DMS53 treated with DMSO at 0.1 percent for 48 hours (cell line): ENCODE results near the gene CCNI.
"Not testable (repeated sequence)": the region's sequence is repeated elsewhere in the genome, so short reads cannot be mapped to it uniquely, and the experiment has no call there.

Experiments
- DNase-seq: peaks from one replicate; lab custom pipeline; 2025; ENCODE audit not compliant: unreplicated experiment; lab: John Stamatoyannopoulos, UW

The CCNI gene

DNA sequence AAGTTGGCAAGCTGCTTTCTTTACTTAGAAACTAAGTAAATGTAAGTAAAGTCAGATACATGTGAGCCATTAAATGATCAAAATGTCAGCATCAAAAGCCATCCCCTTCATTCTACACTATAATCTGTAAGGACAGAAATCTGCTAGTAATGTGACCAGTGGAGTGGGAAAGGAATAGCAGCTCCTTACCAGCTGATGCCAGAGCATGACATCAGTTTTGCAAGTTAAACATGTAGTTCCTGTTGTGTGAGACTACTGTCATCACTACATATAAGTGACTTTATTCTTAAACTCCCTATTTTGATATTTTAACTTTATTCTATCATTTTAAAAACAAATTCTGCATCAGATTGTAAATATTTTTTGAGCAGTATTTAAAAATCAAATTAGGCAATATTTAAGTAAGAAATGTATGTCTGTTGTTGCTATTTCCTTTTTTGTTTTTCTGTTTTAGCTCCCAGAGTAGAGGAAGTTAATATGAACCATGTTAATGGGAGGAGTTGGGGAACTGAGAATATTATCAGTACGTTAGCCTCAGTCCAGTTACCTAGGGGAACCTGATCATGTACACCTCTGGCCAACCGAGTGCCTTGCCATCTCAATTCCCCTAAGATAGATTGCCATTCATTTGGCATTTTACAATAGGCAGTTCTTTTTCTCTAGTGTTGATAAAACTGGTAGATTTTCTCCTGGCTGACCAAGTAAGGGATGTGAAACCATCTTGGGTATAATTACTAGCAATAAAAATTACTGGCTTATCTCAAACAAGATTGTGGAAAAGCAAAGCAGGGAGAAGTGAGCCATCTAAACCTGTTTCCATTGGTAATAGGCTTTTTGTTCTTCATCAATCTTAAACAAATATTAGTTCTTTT is 34.7 kb downstream of the CCNI start:
- DNase-seq, result no peak

DNA sequence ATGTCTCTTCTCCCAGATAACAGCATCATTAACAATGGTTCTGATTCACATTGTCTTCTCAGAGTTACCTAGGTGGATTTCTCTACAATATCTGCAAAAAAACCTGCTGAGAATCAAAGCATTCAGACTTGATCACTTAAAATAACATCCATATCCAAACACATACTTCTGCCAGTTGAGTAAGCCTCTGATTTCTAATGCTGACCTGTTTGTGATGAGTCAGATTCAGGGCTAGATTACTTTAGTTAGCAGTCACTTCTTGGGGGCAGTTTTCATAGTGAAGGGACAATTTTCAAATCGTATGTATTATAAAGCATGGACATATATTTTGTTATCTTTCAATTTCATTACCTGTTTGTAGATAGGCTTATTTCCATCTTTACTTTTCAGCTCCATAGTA is 35.5 kb downstream of the CCNI start:
- no peak for DNase-seq

DNA sequence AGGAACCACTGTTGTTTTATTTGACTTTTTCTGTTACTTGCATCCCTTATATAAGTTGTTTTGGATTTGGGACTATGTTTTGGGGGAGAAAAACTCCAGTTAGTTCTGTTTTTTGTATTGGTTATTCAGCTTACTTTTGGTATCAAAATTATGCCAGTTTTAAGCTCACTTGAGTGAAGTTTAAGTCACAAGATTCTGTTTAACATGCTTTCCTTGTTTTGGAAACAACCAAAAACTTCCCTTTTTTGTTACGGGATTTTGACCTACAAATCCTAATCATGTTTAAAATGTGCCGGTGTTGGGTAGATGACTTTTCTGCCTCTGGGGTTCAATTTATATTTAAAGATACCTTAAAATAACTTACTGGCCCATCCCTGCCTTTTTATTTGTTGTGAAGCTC is 36.0 kb downstream of the CCNI start:
- no peak for DNase-seq

GRCh38 chr4:77037736-77038135 is 38.1 kb downstream of the CCNI start:
- no peak for DNase-seq

GRCh38 chr4:77037168-77037567 is 38.6 kb downstream of the CCNI start:
- not testable (repeated sequence) for DNase-seq

GRCh38 chr4:77036206-77036605 is 39.6 kb downstream of the CCNI start:
- no peak for DNase-seq

GRCh38 chr4:77035153-77035552 is 40.6 kb downstream of the CCNI start:
- DNase-seq, result no peak

- DNase-seq, result no peak
Observed at GRCh38 chr4:77031544-77031943, 44.2 kb downstream of the CCNI start.

GRCh38 chr4:77029757-77030156 is 46.0 kb downstream of the CCNI start:
- DNase-seq, result not testable (repeated sequence)

DNA sequence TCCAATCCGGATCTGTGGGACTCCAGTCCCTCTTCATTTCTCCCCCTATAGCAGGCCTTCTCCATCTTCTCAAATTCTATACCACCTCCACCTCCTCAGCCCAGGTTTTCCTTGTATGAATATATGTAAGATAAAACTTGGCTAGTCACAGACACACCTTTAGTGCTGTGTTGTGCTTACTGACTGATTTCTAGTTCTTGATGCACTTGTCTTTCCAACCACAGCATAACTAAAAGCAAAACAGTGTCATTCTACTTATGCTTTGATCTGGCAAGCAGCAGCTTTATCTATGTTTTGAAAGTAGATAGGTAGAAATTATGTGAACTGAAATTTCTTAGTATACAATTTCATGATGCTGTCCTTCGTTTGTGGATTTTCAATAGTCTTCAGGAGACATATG is 47.5 kb downstream of the CCNI start:
- no peak for DNase-seq

GRCh38 chr4:77026322-77026704 is 49.5 kb downstream of the CCNI start:
- DNase-seq, result no peak

DNA sequence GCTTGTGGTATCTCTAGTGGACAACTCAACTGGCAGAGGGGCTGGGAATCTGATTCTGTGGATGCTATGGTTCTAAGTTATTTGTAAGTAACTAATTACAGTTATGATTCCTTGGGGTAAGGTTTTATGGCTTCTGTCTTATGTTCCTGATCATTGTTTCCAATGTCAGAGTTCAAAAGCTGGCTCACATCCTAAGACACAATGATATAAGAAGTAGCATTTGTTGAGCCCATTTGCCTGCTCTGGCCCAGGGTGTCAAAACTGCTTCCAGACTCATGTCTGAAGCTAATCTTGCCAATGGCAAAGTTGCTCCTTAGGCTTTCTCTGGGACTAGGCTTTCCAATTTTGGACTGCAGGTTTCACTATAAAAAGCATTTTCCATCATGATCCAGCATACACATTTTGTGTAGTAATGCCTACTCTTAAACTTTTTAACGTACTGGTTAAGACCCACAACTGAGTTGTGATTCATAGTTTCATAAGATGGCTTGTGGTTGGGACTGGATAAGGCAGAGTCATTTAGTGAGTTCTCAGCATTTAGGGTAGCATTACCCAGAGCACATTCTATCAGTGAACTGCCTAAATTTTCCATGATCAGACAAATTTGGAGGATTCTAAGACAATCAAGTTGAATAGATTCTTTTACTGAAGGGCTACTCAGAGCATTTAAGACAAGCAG is 50.0 kb downstream of the CCNI start:
- no peak for DNase-seq

DNA sequence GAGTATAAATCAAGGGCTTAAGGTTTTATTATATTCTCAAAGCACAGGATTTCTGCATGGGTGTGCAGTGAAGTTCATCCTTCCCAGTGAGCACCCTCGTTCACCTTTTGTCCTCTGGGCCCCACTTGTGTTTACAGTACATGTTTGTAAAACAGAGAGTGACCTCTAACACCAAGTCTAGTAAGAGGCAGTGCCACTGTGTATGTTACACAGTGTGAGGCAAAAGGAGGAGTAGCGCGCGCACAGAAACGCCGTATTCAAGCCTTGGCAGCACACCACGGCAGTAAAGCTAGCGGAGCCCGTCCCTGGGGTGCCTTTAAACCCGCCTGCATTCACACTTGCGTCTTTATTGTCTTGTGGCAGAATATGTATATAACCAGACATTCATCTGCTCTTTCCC is 51.9 kb downstream of the CCNI start:
- DNase-seq, result no peak

DNA sequence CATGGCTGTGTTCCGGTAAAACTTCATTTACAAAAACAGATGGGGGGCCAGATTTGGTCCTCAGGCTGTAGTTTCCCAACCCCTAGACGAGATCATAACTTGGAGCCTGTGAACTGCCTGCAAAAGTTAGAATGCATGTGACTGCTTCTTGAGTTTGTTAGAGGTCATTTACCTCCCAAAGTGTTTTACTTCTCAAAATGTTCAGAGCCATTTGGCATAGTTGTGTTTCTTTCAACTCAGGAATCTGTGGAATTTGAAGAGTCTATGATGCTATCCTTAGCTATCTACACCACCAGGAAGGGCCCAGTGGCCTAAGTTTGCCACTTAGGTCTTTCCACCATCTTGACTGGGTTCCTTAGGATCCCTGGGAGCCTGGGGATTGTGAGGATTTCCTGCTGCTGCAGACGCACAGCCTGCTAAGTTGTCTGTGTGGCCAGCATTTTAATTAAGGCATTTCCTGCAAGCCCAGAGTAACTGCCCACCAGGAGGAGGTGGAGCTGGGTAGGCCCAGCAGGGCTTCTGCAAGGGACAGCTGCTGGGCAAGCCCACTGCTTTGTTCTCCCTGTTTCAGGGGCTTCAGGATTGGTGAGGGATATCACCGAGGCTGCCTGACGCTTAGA is 53.1 kb downstream of the CCNI start:
- DNase-seq, result no peak

DNA sequence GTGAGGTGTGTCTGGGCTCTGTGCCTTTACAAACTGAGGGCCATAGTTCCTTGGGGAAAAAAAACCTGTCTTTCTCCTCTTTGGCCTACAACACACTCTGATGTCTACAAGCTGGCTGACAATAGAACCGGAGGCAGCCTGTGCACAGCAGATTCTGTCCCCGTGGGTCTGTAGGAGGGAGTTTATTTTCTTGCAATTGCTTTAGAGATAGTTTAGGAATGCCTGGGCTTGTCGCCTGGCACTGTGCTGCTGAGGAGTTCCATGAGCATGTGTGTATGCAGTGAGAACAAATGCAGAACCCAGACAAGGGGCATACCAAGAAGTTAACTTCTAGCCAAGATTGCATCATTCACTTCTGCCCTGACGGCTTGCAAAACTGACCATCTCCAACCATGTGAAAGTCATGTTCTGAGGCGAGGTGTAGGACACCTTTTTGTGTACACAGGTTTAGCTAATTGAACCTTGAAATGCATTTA is 54.1 kb downstream of the CCNI start:
- DNase-seq, result no peak

DNA sequence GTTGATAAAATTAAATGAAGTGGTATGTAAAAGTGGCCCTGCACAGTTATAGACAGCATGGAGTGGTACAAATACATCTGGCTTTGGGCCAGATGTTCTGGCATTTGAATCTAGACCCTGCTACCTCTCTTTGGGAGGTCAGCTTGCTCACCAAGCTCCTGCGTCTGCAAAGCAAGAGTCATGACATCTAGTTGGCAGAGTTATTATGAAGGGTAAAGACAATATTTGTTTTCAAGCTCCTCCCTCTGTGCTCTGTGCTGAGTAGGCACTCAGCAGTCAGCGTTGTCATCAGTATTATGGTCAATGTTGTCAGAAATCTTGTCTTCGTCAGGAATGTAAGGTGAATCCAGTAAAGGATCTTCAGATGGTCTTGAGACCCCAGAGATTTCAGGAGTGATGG is 55.8 kb downstream of the CCNI start:
- no peak for DNase-seq

DNA sequence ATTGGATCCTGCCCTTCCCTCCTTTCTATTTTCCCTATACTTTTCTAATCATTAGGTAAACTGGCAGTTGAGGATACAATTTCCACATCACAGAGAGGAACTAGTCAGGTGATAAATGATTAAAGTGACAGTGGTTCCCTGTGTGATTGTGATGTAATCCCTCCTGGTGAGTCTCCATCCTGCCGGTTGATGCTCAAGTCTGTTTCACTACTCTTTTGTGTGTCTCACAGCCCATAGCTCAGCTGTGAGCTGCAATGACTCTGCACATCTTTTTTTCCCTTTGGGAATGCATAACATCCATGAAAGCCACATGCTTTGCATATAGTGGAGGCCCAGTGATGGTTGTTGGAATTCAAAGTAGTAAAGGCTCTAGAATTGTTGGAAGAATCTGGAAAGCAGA is 60.4 kb downstream of the CCNI start:
- DNase-seq, result no peak

- DNase-seq, result no peak
Observed at GRCh38 chr4:77014256-77014655, 61.5 kb downstream of the CCNI start.

DNA sequence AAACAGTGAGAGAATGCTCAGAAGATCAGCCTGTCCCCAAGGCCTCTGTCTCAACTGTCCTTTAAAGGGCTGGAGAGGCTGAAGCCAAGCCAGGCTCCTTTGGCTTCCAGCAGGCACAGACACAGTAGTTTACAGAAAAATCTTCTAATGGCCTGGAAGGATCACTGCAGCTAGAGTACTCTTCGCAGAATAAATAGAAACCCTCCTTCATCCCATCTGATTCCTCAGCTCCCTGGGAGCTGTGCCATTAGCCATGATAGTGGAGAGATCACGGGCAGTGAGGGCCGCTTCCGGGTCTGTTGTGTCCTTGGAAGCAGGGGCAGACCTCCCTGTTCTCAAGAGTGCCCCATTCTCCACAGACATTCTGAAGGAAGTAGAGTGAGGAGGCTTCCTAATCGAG is 63.1 kb downstream of the CCNI start:
- DNase-seq, result no peak

DNA sequence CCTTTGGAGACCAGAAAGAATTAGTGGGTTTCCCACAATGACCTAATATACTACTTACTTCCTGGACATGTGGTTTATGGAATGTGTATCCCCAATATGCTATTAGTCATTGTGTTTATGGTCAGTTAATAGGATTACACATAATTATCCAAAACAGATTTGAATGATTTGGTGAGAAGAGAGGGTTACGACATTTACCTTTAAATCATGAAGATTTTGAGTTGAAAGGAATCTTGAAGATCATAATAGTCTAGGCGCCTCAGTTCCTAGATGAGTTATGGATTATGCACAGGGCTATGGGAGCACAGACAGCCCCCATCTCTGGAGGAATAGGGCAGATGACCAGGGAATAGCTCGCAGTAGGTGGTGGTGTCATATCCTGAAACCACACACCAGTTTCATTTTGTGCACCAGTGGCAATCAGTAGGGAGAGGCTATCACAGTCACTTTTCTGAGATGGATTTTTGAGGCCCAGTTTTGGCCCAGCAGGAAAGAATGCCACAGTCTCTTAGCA is 64.9 kb downstream of the CCNI start:
- DNase-seq, result no peak

DNA sequence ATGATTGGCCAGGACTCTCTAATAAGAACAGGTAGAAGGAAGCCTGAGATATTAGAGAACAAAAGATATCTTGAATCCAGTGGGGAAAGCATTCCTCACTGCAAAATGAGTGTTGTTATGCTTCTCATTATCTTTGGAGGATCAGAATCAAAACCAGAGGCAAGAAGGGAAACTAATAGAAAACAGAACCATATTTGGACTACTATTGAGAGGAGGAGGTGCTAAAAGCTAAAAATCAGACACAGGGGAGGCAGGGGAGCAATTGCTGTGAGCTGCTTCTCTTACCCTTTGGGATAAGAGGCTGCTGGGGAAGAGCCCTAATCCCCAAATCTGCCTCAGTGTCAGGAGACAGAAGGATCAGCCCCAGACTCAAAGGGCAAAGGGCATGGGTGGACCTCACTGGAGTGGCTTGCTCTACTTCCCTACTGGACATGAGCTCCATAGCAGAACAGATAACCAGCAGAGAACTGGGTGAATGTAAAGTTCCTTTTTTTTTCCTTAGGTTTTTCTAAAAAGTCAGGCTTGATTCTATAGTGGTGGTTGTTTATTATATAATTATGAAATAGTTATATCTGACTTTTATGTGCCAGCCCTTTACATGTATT is 66.2 kb downstream of the CCNI start:
- no peak for DNase-seq
